Esophagus muscularis mucosa (tissue), 3 donors: Measurements from ENCODE around the gene HHATL.

ENCODE experiments used
- EP300 ChIP-seq: sonication (generic); formaldehyde crosslinking; IDR thresholded peaks from one replicate; pipeline ENCODE4 v1.6.1; 2017; ENCODE audit warnings: antibody characterized with exemption
- TF ChIP-seq, protein P1 (sequence below), 3 experiments: fragments of 200-600 bp in 2 of 3; fragments of 450-650 bp in 1 of 3; sonication (generic) in 2 of 3; IDR thresholded peaks; one replicate each; pipeline ENCODE4 v1.5.1; 2017 to 2019; ENCODE audit warnings: antibody characterized with exemption in 3 of 3, mild to moderate bottlenecking in 2 of 3, moderate library complexity in 1 of 3

DNA sequence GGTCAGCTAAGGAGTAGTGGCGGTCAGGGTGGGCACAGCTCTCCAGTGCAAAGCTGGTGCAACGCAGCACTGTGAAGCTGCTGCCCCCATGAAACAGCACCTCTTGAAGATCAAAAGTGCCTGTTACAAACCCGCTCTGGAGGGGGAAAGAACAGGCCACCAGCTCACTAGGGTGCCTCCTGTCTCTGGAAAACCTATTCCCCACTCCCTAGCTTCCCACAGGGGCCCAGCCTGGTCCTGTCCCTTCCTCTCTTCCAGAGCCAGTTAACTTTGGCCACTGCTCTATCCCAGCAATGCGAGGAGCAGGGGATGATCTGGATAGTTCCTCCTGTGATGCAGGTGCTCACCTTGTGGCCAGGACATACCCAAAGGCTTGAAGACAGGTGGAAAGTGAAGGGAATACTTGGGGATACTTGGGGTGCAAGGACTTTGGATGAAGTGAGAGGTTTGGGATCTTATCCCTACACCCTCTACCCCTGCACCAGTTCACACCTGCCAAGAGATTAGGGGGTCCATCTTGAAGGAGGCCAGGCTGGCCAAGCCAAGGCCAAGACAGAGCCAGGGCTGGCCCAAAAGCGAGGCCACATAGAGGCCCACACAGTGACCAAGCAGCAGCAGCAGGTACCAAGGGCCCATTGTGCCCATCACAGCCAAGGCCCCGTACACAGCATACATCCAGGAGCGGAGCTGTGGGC, 4.2 kb downstream of the HHATL start:
- TF ChIP-seq, protein P1, sequence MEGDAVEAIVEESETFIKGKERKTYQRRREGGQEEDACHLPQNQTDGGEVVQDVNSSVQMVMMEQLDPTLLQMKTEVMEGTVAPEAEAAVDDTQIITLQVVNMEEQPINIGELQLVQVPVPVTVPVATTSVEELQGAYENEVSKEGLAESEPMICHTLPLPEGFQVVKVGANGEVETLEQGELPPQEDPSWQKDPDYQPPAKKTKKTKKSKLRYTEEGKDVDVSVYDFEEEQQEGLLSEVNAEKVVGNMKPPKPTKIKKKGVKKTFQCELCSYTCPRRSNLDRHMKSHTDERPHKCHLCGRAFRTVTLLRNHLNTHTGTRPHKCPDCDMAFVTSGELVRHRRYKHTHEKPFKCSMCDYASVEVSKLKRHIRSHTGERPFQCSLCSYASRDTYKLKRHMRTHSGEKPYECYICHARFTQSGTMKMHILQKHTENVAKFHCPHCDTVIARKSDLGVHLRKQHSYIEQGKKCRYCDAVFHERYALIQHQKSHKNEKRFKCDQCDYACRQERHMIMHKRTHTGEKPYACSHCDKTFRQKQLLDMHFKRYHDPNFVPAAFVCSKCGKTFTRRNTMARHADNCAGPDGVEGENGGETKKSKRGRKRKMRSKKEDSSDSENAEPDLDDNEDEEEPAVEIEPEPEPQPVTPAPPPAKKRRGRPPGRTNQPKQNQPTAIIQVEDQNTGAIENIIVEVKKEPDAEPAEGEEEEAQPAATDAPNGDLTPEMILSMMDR (IDR thresholded peaks at IDR 0.05): no peak
- TF ChIP-seq EP300: no peak
